DND-41 (cell line): Measurements from ENCODE around the gene COPZ1.

Experiments
- ATAC-seq: fragments of 200-7000 bp; cut with Tn5 transposase; 3 replicates; pipeline ENCODE4 v1.9.1; 2021; ENCODE audit warnings: low read depth; ENCODE audit not compliant: insufficient read depth
- DNase-seq: peaks from one replicate; pipeline ENCODE4 v3.0.0-alpha.2; 2020
- H2AFZ ChIP-seq: 2 replicates; pipeline ENCODE4 v1.6.0; 2012; ENCODE audit warnings: low read depth, low read length
- H3K27ac ChIP-seq: 2 replicates; pipeline ENCODE4 v1.5.1; 2012; ENCODE audit warnings: low read length, inconsistent platforms
- H3K27me3 ChIP-seq: fragments of 200-600 bp; sonication (generic); 2 replicates; pipeline ENCODE4 v1.6.0; 2012; ENCODE audit warnings: low read length, mild to moderate bottlenecking, inconsistent platforms; ENCODE audit not compliant: insufficient read depth, poor library complexity
- H3K36me3 ChIP-seq: 2 replicates; pipeline ENCODE4 v1.5.1; 2012; ENCODE audit warnings: low read length, inconsistent platforms; ENCODE audit not compliant: insufficient read depth
- H3K4me1 ChIP-seq: 2 replicates; pipeline ENCODE4 v1.5.1; 2012; ENCODE audit warnings: mild to moderate bottlenecking, low read length; ENCODE audit not compliant: insufficient read depth
- H3K4me2 ChIP-seq: 2 replicates; pipeline ENCODE4 v1.6.0; 2012; ENCODE audit warnings: mild to moderate bottlenecking, moderate library complexity, low read length, inconsistent platforms; ENCODE audit not compliant: insufficient read depth
- H3K4me3 ChIP-seq, 2 experiments: fragments of 200-600 bp in 1 of 2; shearing (Covaris generic) in 1 of 2; 2 replicates each; pipeline ENCODE4 v1.5.1; 2012 to 2016; ENCODE audit warnings: inconsistent platforms in 2 of 2, low read length in 2 of 2, mild to moderate bottlenecking in 2 of 2, low read depth in 1 of 2, moderate library complexity in 1 of 2
- H3K79me2 ChIP-seq: 2 replicates; pipeline ENCODE4 v1.6.0; 2012; ENCODE audit warnings: low read length, inconsistent platforms; ENCODE audit not compliant: insufficient read depth
- H3K9ac ChIP-seq: 2 replicates; pipeline ENCODE4 v1.6.0; 2012; ENCODE audit warnings: low read depth, mild to moderate bottlenecking, inconsistent platforms, low read length, moderate library complexity
- H3K9me3 ChIP-seq: 2 replicates; pipeline ENCODE4 v1.5.1; 2012; ENCODE audit warnings: low read length, moderate library complexity, mild to moderate bottlenecking, inconsistent platforms; ENCODE audit not compliant: insufficient read depth, severe bottlenecking
- H4K20me1 ChIP-seq: 2 replicates; pipeline ENCODE4 v1.6.0; 2012; ENCODE audit warnings: low read length; ENCODE audit not compliant: insufficient read depth
- CTCF ChIP-seq: IDR thresholded peaks from 2 replicates; pipeline ENCODE4 v1.5.1; 2012; ENCODE audit warnings: borderline replicate concordance, low read length, moderate library complexity, mild to moderate bottlenecking; ENCODE audit not compliant: poor library complexity, severe bottlenecking; ENCODE audit errors: extremely low read depth
- EZH2 ChIP-seq: IDR thresholded peaks from 3 replicates; pipeline ENCODE4 v1.6.1; 2012; ENCODE audit warnings: borderline replicate concordance, low read depth, mild to moderate bottlenecking, moderate library complexity, low read length, inconsistent platforms; ENCODE audit not compliant: severe bottlenecking

COPZ1 gene

GRCh38 chr12:54370171-54370730 lies 45.3 kb downstream of the COPZ1 start:
- Histone ChIP-seq H2AFZ (no peak overlapping the region), H3K9ac (no peak overlapping the region), H3K4me1 (peaks cover 19% of the 10 kb centered on the region), H4K20me1 (no peaks in the 10 kb centered on the region), H3K36me3 (no peaks in the 10 kb centered on the region), H3K27me3 (no peaks in the 10 kb centered on the region), H3K27ac (no peak overlapping the region), H3K4me2 (no peak overlapping the region), H3K4me3 (no peak overlapping the region), H3K79me2 (no peaks in the 10 kb centered on the region), H3K9me3 (no peaks in the 10 kb centered on the region)
- no peak for DNase-seq
- no peak for ATAC-seq
- TF ChIP-seq CTCF (no peak), EZH2 (no peak)

GRCh38 chr12:54371328-54372112 lies 46.6 kb downstream of the COPZ1 start:
- no peaks in the 10 kb centered on the region for H4K20me1 ChIP-seq
- DNase-seq, result peak; percentile 42
- H3K4me1 ChIP-seq, result peaks cover 19% of the 10 kb centered on the region
- no peak overlapping the region for H2AFZ ChIP-seq
- H3K9me3 ChIP-seq, result no peaks in the 10 kb centered on the region
- H3K36me3 ChIP-seq, result no peaks in the 10 kb centered on the region
- H3K4me2 ChIP-seq, result no peak overlapping the region
- TF ChIP-seq CTCF, result no peak
- no peak for TF ChIP-seq EZH2
- no peak for ATAC-seq
- no peaks in the 10 kb centered on the region for H3K79me2 ChIP-seq
- no peaks in the 10 kb centered on the region for H3K27me3 ChIP-seq
- H3K4me3 ChIP-seq, result no peak overlapping the region
- H3K27ac ChIP-seq, result no peak overlapping the region
- no peak overlapping the region for H3K9ac ChIP-seq

- Histone ChIP-seq H3K9me3 (no peaks in the 10 kb centered on the region), H3K9ac (no peak overlapping the region), H3K4me1 (peaks cover 19% of the 10 kb centered on the region), H4K20me1 (no peaks in the 10 kb centered on the region), H3K27me3 (no peaks in the 10 kb centered on the region), H3K27ac (no peak overlapping the region), H2AFZ (no peak overlapping the region), H3K79me2 (no peaks in the 10 kb centered on the region), H3K36me3 (no peaks in the 10 kb centered on the region), H3K4me3 (no peak overlapping the region), H3K4me2 (no peak overlapping the region)
- no peak for DNase-seq
- ATAC-seq, result no peak
- no peak for TF ChIP-seq CTCF
- no peak for TF ChIP-seq EZH2
Measured at GRCh38 chr12:54372113-54372806, 47.3 kb downstream of the COPZ1 start.
